NT2/D1 (cell line): ENCODE measurements around the gene CA7.

Experiments
- YY1 ChIP-seq: IDR thresholded peaks from 2 replicates; pipeline ENCODE4 v1.6.1; 2011; ENCODE audit not compliant: insufficient read length, insufficient read depth
- ZNF274 ChIP-seq: IDR thresholded peaks from 2 replicates; pipeline ENCODE4 v1.6.1; 2011; ENCODE audit warnings: mild to moderate bottlenecking, low read depth, low read length

DNA sequence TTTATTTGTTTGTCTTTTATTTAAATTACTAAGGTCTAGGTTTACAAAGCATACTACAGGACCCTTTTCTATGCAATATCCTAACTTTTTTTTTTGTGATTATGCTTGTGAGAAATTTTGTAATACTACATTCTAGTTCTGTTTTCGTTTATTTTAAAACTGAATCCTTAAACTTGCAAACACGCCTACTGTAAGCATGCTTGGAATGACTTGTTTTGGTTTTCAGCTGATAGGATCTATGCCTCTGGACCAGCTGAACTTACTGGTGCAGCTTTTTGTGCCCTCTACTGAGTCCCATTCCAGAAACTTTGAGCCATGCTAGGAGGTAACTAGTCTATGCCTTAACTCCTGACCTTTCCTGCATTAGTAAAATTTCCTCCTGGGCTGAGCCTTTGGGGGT, 42.1 kb downstream of the CA7 start:
- no peak for TF ChIP-seq ZNF274
- no peak for TF ChIP-seq YY1
